Measurements from ENCODE around the gene SLC5A3.

Gene SLC5A3

GRCh38 chr21:34078915-34079314 is 5.5 kb downstream of the SLC5A3 start:
- Histone ChIP-seq H3K36me3 (no peaks in the 10 kb centered on the region; the same call in 1 of the 2 replicates), H3K4me1 (peaks cover 2% of the 10 kb centered on the region; the same call in 1 of the 2 replicates), H3K4me3 (ENCODE audit: low read depth, low read length) (no peak overlapping the region), H3K27me3 (no peaks in the 10 kb centered on the region), H3K9me3 (no peaks in the 10 kb centered on the region)
- no peak for TF ChIP-seq CTCF (IDR thresholded peaks at IDR 0.05; ENCODE audit: low read depth, low read length)
- no peak for DNase-seq

- no peaks in the 10 kb centered on the region; the same call in 1 of the 2 replicates for H3K36me3 ChIP-seq
- no peak overlapping the region for H3K4me3 ChIP-seq (ENCODE audit: low read depth, low read length)
- no peak for DNase-seq
- peaks cover 2% of the 10 kb centered on the region; the same call in 1 of the 2 replicates for H3K4me1 ChIP-seq
- TF ChIP-seq CTCF (IDR thresholded peaks at IDR 0.05; ENCODE audit: low read depth, low read length), result no peak
- no peaks in the 10 kb centered on the region for H3K9me3 ChIP-seq
- H3K27me3 ChIP-seq, result no peaks in the 10 kb centered on the region
Measured at GRCh38 chr21:34080710-34081109, 7.3 kb downstream of the SLC5A3 start.

GRCh38 chr21:34082769-34083168 is 9.4 kb downstream of the SLC5A3 start:
- no peak for DNase-seq

GRCh38 chr21:34083357-34083756 is 10.0 kb downstream of the SLC5A3 start:
- TF ChIP-seq CTCF (IDR thresholded peaks at IDR 0.05; ENCODE audit: low read depth, low read length), result no peak
- H3K4me1 ChIP-seq, result no peaks in the 10 kb centered on the region
- no peak overlapping the region for H3K4me3 ChIP-seq (ENCODE audit: low read depth, low read length)
- H3K9me3 ChIP-seq, result no peaks in the 10 kb centered on the region
- DNase-seq, result no peak
- H3K27me3 ChIP-seq, result no peaks in the 10 kb centered on the region
- H3K36me3 ChIP-seq, result no peaks in the 10 kb centered on the region

More at GRCh38 chr21:34082769-34083168, 9.4 kb downstream of the SLC5A3 start:
- Histone ChIP-seq H3K9me3 (no peaks in the 10 kb centered on the region), H3K27me3 (no peaks in the 10 kb centered on the region), H3K4me3 (ENCODE audit: low read depth, low read length) (no peak overlapping the region), H3K4me1 (no peaks in the 10 kb centered on the region), H3K36me3 (no peaks in the 10 kb centered on the region; the same call in 1 of the 2 replicates)
- no peak for TF ChIP-seq CTCF (IDR thresholded peaks at IDR 0.05; ENCODE audit: low read depth, low read length)

GRCh38 chr21:34085129-34085528 is 11.8 kb downstream of the SLC5A3 start:
- H3K4me3 ChIP-seq (ENCODE audit: low read depth, low read length), result no peak overlapping the region
- TF ChIP-seq CTCF (IDR thresholded peaks at IDR 0.05; ENCODE audit: low read depth, low read length), result no peak
- H3K36me3 ChIP-seq, result no peaks in the 10 kb centered on the region
- no peak for DNase-seq
- H3K4me1 ChIP-seq, result no peaks in the 10 kb centered on the region
- no peaks in the 10 kb centered on the region for H3K9me3 ChIP-seq
- H3K27me3 ChIP-seq, result no peaks in the 10 kb centered on the region

- TF ChIP-seq CTCF (IDR thresholded peaks at IDR 0.05; ENCODE audit: low read depth, low read length), result no peak
- no peak for DNase-seq
- H3K4me3 ChIP-seq (ENCODE audit: low read depth, low read length), result no peak overlapping the region
- no peaks in the 10 kb centered on the region for H3K9me3 ChIP-seq
- no peaks in the 10 kb centered on the region for H3K27me3 ChIP-seq
- no peaks in the 10 kb centered on the region for H3K4me1 ChIP-seq
- no peaks in the 10 kb centered on the region for H3K36me3 ChIP-seq
Measured at GRCh38 chr21:34086887-34087306, 13.5 kb downstream of the SLC5A3 start.
